Measurements from ENCODE around the gene OSBPL7.

OSBPL7 gene

DNA sequence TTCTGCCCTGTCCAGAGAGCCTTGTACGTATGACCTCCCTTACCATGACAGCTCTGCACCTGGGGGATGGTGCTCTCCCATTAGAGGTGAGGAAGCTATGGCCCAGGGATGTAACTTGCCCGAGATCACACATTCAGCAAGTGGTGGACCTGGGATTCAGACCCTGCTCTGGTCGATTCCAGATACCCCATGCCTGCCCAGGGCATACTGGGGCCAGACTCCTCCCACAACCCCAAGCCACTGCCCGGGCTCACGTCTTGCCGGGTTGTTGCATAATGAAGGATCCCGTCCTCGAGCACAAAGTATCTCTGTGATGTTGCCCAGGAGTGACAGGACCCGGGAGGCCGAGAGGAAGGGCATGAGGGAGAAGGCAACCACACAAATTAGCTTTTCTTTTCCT, 2.1 kb downstream of the OSBPL7 start:
- H3K4me1 ChIP-seq (ENCODE audit: insufficient read depth, low read length) = no peaks in the 10 kb centered on the region
- no peaks in the 10 kb centered on the region for H3K9me3 ChIP-seq (ENCODE audit: insufficient read depth, low read depth, low read length)
- H3K27me3 ChIP-seq (ENCODE audit: insufficient read depth, low read length) = no peaks in the 10 kb centered on the region
- no peak overlapping the region for H3K27ac ChIP-seq (ENCODE audit: low read length)
- H3K9ac ChIP-seq (ENCODE audit: low read depth, low read length) = no peak overlapping the region
- H3K36me3 ChIP-seq (ENCODE audit: insufficient read depth, low read depth, low read length) = peaks cover 14% of the 10 kb centered on the region
- no peak overlapping the region for H3K4me3 ChIP-seq (ENCODE audit: low read length)

DNA sequence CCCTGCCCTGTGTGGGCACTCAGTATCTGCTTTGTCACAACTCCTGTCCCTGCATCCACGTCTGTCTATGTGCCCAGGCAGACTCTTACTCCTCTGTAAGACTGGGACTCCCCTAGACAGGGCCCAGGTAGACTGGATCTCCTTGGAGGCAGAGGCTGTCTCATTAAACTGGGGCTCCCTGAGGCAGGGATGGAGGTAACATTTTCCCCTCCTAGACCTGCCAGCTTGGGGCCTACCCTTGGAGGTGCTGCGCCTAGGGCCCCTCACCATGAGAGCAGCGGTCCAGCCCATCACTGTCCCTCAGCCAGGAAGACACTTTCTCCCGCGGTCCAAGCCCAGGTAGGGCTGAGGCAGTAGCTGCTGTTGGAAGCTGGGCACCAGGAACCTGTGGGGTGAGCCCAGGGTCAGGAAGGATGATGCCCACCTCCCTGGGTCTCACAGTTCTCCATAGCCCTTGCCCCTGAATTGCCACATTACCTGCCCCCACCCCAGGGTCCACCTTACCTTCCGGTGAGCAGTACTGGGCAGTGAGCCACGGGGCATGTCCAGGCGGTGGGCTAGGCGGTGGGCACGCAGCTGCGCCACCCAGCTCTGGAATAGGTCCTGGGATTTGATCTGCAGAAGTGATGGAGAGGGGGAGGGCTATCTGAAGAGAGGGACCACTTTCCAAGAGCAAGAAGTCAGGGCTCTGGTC, 3.4 kb downstream of the OSBPL7 start:
- H3K27me3 ChIP-seq (ENCODE audit: insufficient read depth, low read length) = no peaks in the 10 kb centered on the region
- no peak overlapping the region for H3K9ac ChIP-seq (ENCODE audit: low read depth, low read length)
- no peak overlapping the region for H3K27ac ChIP-seq (ENCODE audit: low read length)
- H3K36me3 ChIP-seq (ENCODE audit: insufficient read depth, low read depth, low read length) = peaks cover 1% of the 10 kb centered on the region; the same call in 1 of the 2 replicates
- H3K4me1 ChIP-seq (ENCODE audit: insufficient read depth, low read length) = no peaks in the 10 kb centered on the region
- H3K9me3 ChIP-seq (ENCODE audit: insufficient read depth, low read depth, low read length) = no peaks in the 10 kb centered on the region
- no peak overlapping the region for H3K4me3 ChIP-seq (ENCODE audit: low read length)

DNA sequence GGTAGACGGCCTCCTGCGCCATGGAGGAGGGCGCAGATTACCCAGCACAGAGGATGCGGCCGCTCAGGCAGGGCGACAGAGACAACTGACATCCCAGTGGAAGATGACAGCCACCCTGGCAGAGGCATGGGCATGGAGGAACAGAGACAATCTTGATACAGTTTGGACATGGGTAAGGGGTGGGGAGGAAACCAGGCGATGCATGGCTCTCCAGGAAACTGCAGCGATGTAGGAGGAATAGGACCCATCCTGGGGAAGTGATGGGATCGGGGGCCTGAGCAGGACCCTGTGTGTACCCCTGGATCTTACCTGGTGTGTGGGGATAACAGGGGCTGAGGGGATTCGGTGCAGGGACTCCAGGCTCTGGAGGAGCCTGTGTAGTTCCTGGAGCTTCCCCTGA, 4.6 kb downstream of the OSBPL7 start:
- Histone ChIP-seq H3K4me3 (ENCODE audit: low read length) (no peak overlapping the region), H3K9ac (ENCODE audit: low read depth, low read length) (no peak overlapping the region), H3K9me3 (ENCODE audit: insufficient read depth, low read depth, low read length) (no peaks in the 10 kb centered on the region), H3K27ac (ENCODE audit: low read length) (no peak overlapping the region), H3K27me3 (ENCODE audit: insufficient read depth, low read length) (no peaks in the 10 kb centered on the region), H3K4me1 (ENCODE audit: insufficient read depth, low read length) (no peaks in the 10 kb centered on the region), H3K36me3 (ENCODE audit: insufficient read depth, low read depth, low read length) (no peaks in the 10 kb centered on the region)

DNA sequence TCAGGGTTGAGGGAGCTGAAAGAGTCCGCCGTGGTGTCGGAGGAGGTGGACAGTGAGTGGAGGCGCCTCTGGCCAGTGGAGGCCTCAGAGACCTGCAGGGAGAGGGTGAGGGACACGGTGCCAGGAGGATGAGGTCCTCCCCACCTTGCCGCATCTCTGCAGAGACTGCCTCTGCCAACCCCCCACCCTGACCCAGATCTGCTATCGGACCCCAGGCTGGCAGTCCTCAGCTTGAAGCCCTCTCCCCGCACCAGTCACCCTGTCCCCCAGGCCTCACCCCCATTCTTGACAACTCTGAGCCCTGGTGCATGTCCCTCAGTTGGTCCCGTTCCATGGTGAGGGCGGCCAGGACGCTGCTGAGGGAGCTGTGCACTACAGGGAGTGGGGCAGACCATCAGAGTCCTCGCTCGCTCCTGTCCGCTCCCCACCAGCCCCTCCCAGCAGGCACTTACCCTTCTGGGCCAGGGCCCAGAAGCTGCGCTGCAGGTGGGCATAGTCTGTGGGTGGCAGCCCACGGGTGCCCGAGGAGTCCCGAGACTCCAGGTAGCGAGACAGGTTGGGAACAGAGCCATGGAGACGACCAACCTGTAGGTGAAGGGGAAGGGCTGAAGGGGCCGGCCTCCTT, 5.4 kb downstream of the OSBPL7 start:
- no peaks in the 10 kb centered on the region for H3K9me3 ChIP-seq (ENCODE audit: insufficient read depth, low read depth, low read length)
- no peak overlapping the region for H3K4me3 ChIP-seq (ENCODE audit: low read length)
- H3K36me3 ChIP-seq (ENCODE audit: insufficient read depth, low read depth, low read length) = no peaks in the 10 kb centered on the region
- no peak overlapping the region for H3K27ac ChIP-seq (ENCODE audit: low read length)
- H3K4me1 ChIP-seq (ENCODE audit: insufficient read depth, low read length) = no peaks in the 10 kb centered on the region
- H3K9ac ChIP-seq (ENCODE audit: low read depth, low read length) = no peak overlapping the region
- H3K27me3 ChIP-seq (ENCODE audit: insufficient read depth, low read length) = no peaks in the 10 kb centered on the region

DNA sequence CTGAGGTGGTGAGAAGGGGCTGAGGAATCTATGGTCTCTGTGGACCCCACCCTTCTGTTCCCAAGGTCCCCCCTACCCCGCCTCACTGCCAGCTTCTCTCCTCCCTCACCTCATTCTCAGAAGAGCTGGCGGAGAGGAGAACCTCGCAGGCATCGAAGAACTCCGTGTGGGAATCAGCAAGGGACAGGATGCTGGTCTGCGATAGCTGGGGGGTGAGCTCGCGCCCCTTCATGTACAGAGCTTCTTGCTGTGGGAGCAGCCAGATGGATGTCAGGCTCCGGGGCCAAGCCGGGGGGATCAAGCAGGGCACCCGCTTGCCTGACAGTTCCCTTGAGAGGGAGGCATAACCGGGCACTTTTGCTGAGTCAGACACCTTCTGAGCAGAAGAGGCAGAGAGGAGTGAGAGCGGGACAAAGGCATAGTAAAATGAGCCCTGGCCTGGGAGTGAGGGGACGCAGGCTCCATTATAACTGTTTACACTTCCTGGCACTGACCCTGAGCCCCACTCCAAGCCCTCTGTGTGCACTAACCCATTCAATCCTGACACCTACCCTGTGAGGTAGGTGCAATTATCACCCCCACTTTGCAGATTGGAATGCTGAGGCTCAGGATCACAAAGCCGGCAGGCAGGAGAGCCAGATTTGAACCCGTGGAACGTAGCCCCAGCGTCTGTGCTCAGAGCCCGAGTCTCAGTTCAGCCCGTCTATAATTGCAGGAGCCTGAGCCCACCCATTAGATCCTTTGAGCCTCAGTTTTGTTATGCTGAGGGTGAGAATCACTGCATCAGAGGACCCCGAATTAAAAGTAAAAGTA, 6.3 kb downstream of the OSBPL7 start:
- Histone ChIP-seq H3K27ac (ENCODE audit: low read length) (no peak overlapping the region), H3K4me3 (ENCODE audit: low read length) (no peak overlapping the region), H3K27me3 (ENCODE audit: insufficient read depth, low read length) (no peaks in the 10 kb centered on the region), H3K9me3 (ENCODE audit: insufficient read depth, low read depth, low read length) (no peaks in the 10 kb centered on the region), H3K9ac (ENCODE audit: low read depth, low read length) (no peak overlapping the region), H3K36me3 (ENCODE audit: insufficient read depth, low read depth, low read length) (no peaks in the 10 kb centered on the region), H3K4me1 (ENCODE audit: insufficient read depth, low read length) (no peaks in the 10 kb centered on the region)

DNA sequence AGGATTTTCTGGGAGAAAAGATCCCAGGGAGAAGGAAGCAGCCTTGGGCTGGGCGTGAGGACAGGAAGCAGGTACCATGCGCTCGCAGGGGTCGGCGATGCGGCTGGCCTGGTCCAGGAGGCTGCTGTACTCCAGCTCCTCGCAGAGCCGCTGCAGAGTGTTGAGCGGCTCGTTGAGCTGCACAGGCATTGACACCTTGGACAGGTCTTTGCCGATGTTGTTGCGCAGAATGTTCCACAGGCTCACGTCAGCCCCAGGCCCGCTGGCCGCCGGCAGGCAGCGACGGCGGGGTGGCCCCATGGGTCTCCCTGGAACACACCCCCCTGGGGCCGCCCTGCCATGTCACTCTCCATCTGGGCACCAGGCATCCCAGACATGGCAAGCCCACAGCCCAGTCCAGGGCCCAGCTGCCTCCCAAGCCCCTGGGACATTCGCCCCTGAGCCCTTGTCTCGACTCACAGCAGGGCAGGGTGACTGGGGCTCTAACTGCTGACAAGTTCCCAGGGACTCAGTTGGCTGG, 8.0 kb downstream of the OSBPL7 start:
- Histone ChIP-seq H3K36me3 (ENCODE audit: insufficient read depth, low read depth, low read length) (peaks cover 9% of the 10 kb centered on the region; the same call in 1 of the 2 replicates), H3K4me1 (ENCODE audit: insufficient read depth, low read length) (no peaks in the 10 kb centered on the region)

DNA sequence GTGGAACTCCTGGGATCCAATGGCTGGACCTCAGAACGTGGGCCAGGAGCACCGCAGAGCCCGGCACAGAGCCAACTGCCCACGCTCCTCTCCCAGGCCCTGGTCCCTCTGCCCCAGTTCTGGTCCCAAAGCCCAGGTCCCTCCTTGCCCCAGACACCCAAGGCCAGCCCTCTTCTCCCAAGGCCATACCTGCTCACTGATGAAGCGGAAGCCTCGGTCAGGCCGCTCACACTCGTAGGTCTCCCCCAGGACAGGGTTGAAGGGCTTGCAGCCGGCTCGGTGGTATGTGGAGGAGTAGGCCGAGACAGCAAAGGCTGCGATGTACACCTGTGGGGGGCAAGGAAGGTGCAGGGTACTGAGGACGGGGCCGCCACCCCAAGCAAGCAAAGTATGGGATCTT, 8.5 kb downstream of the OSBPL7 start:
- H3K36me3 ChIP-seq (ENCODE audit: insufficient read depth, low read depth, low read length) = peaks cover 9% of the 10 kb centered on the region; the same call in 1 of the 2 replicates
- H3K9ac ChIP-seq (ENCODE audit: low read depth, low read length) = no peak overlapping the region
- H3K4me3 ChIP-seq (ENCODE audit: low read length) = no peak overlapping the region
- H3K4me1 ChIP-seq (ENCODE audit: insufficient read depth, low read length) = no peaks in the 10 kb centered on the region
- H3K27ac ChIP-seq (ENCODE audit: low read length) = no peak overlapping the region
- H3K9me3 ChIP-seq (ENCODE audit: insufficient read depth, low read depth, low read length) = no peaks in the 10 kb centered on the region
- H3K27me3 ChIP-seq (ENCODE audit: insufficient read depth, low read length) = no peaks in the 10 kb centered on the region

More for the DNA sequence above, 8.0 kb downstream of the OSBPL7 start:
- H3K27me3 ChIP-seq (ENCODE audit: insufficient read depth, low read length) = no peaks in the 10 kb centered on the region
- no peaks in the 10 kb centered on the region for H3K9me3 ChIP-seq (ENCODE audit: insufficient read depth, low read depth, low read length)
- no peak overlapping the region for H3K27ac ChIP-seq (ENCODE audit: low read length)
- no peak overlapping the region for H3K9ac ChIP-seq (ENCODE audit: low read depth, low read length)
- no peak overlapping the region for H3K4me3 ChIP-seq (ENCODE audit: low read length)

DNA sequence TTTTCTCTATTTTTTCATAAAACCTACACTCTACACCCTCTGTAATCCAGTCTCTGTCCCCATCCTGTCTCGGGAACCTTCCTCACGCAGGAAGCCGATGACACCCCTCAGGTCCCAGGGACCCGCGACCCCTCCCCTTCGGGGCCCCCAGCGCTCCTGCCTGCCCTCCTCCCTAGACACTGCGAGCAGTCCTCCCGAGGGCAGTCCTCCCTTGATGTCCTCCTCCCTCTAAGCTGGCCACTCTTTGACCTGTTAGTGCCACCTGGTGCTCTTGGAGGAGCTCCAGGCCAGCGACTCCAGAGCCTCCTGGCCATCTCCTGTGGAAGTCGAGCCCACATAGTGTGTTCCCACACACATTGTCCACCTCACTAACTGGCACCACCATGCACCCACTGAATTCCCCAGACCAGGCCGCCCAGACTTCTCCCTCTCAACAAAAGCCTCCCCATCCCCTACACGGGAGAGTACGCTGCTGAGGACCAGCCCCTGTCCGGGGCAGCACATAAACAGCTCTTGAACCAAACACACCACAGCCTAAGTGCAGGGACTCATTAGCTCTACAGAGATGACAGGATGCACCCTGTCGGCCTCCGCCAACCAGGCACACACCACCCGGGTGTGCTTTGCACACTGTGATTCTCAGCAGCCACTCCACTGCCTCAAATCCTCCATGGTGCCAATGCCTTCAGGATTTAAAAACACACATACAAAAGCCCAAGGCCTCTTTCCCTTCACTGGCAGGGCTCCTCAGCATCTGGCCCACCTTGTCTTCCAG, 9.3 kb downstream of the OSBPL7 start:
- Histone ChIP-seq H3K9me3 (ENCODE audit: insufficient read depth, low read depth, low read length) (no peaks in the 10 kb centered on the region), H3K36me3 (ENCODE audit: insufficient read depth, low read depth, low read length) (peaks cover 9% of the 10 kb centered on the region; the same call in 1 of the 2 replicates), H3K4me1 (ENCODE audit: insufficient read depth, low read length) (no peaks in the 10 kb centered on the region), H3K27ac (ENCODE audit: low read length) (no peak overlapping the region), H3K9ac (ENCODE audit: low read depth, low read length) (no peak overlapping the region), H3K4me3 (ENCODE audit: low read length) (no peak overlapping the region), H3K27me3 (ENCODE audit: insufficient read depth, low read length) (no peaks in the 10 kb centered on the region)

DNA sequence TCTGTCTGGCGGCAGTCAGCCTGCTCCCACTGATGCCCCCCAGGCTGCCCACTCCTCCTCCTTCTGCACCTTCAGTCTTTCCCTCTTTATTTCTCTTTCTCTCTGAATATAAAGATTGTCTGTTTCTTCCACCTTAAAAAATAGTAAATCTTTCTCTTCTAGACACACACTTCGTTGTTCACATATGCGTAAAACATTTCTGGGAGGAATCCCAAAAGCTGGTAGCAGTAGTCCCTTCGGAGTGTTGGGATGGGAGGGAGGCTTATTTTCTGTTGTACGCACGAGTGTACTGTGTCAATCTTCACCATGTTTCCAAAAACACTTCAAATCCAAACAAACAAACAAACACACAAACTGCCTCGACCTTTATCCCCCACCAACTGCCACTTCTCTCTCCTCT, 9.9 kb downstream of the OSBPL7 start:
- Histone ChIP-seq H3K36me3 (ENCODE audit: insufficient read depth, low read depth, low read length) (peaks cover 12% of the 10 kb centered on the region; the same call in 1 of the 2 replicates), H3K4me1 (ENCODE audit: insufficient read depth, low read length) (no peaks in the 10 kb centered on the region), H3K9me3 (ENCODE audit: insufficient read depth, low read depth, low read length) (no peaks in the 10 kb centered on the region), H3K27me3 (ENCODE audit: insufficient read depth, low read length) (no peaks in the 10 kb centered on the region), H3K9ac (ENCODE audit: low read depth, low read length) (no peak overlapping the region), H3K27ac (ENCODE audit: low read length) (no peak overlapping the region), H3K4me3 (ENCODE audit: low read length) (no peak overlapping the region)

DNA sequence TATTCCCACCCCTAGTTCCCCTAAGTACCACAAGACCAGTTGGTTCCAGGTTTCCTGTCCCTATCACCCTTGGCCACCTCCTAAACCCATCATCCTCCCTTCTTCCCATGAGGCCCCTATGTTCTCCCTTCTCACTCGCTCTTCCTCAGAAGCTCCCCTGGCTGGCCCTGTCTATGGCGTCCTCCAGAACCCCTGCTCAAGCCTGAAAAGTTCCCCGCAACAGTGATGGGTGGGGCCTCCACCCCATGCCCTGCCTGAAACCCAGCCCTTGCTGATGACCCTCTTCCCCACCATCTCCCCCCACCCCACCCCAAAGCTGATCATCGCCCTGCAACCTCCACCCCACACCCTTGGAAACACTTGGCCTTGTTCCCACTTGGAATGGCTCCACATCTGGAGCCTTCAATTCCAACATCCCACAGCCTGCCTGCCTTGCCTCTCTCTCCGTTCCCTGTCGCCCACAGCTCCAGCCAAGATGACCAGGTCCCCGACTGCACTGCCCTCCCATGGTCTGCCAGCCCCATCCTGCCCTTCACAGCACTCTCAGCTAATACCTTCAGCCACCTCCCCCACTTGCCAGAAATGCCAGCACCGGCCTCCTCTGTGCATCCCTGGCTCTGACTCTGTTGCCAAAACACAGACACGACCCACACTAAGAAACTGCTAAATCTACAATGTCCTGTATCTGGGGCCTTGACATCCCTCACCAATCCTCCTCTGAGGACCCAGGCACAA, 10.5 kb downstream of the OSBPL7 start:
- Histone ChIP-seq H3K27ac (ENCODE audit: low read length) (no peak overlapping the region), H3K27me3 (ENCODE audit: insufficient read depth, low read length) (no peaks in the 10 kb centered on the region), H3K9ac (ENCODE audit: low read depth, low read length) (no peak overlapping the region), H3K4me1 (ENCODE audit: insufficient read depth, low read length) (no peaks in the 10 kb centered on the region), H3K36me3 (ENCODE audit: insufficient read depth, low read depth, low read length) (peaks cover 12% of the 10 kb centered on the region; the same call in 1 of the 2 replicates), H3K9me3 (ENCODE audit: insufficient read depth, low read depth, low read length) (no peaks in the 10 kb centered on the region), H3K4me3 (ENCODE audit: low read length) (no peak overlapping the region)
